ENCODE data around the gene DDIT4.

DNA sequence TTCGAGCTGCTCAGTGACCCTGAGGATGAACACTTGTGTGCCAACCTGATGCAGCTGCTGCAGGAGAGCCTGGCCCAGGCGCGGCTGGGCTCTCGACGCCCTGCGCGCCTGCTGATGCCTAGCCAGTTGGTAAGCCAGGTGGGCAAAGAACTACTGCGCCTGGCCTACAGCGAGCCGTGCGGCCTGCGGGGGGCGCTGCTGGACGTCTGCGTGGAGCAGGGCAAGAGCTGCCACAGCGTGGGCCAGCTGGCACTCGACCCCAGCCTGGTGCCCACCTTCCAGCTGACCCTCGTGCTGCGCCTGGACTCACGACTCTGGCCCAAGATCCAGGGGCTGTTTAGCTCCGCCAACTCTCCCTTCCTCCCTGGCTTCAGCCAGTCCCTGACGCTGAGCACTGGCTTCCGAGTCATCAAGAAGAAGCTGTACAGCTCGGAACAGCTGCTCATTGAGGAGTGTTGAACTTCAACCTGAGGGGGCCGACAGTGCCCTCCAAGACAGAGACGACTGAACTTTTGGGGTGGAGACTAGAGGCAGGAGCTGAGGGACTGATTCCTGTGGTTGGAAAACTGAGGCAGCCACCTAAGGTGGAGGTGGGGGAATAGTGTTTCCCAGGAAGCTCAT is 1.1 kb downstream of the DDIT4 start:
- TF ChIP-seq CTCF (IDR thresholded peaks at IDR 0.05), result peak; percentile 70 to 88 (median 78)
- TF ChIP-seq POLR2AphosphoS5 (IDR thresholded peaks at IDR 0.05), result peak; percentile 50
